22Rv1 (cell line): ENCODE data around the gene CRYM.

ENCODE experiments used
- CTCF ChIP-seq: fragments of 450-650 bp; IDR thresholded peaks from 2 replicates; pipeline ENCODE4 v1.5.1; 2017; ENCODE audit warnings: mild to moderate bottlenecking
- ZFX ChIP-seq: fragments of 450-650 bp; IDR thresholded peaks from 2 replicates; pipeline ENCODE4 v1.6.1; 2017; ENCODE audit warnings: antibody characterized with exemption, borderline replicate concordance

- TF ChIP-seq CTCF: no peak
- no peak for TF ChIP-seq ZFX
Measured at GRCh38 chr16:21218153-21218552, 59.9 kb downstream of the CRYM start.
